HT1080 (cell line): ENCODE measurements around the gene CPLANE2. TPM values are rescaled to one million over a fixed set of nuclear protein-coding genes. Genes with fewer than 3 reads are reported as not detected.
"Not testable (repeated sequence)": the region's sequence is repeated elsewhere in the genome, so short reads cannot be mapped to it uniquely, and the experiment has no call there.

Source experiments
- DNase-seq: peaks from one replicate; pipeline ENCODE4 v3.0.0-alpha.2; 2015; ENCODE audit warnings: low read depth
- total RNA-seq: library from RNA; depleted of rRNA; stranded (reverse); fragments of >200 nt; shearing (Covaris generic); gene quantifications from 2 replicates; pipeline ENCODE4 v1.2.3, GENCODE V29; 2014

The CPLANE2 gene
- total RNA-seq, 1 experiment from 2014 or later: 9.2 TPM

GRCh38 chr1:16210581-16210980 lies 26.4 kb downstream of the CPLANE2 start:
- no peak for DNase-seq

GRCh38 chr1:16209847-16210407 lies 27.1 kb downstream of the CPLANE2 start:
- DNase-seq: no peak

GRCh38 chr1:16209132-16209846 lies 27.7 kb downstream of the CPLANE2 start:
- no peak for DNase-seq

GRCh38 chr1:16208270-16208987 lies 28.6 kb downstream of the CPLANE2 start:
- no peak for DNase-seq

GRCh38 chr1:16207318-16208269 lies 29.4 kb downstream of the CPLANE2 start:
- no peak for DNase-seq

GRCh38 chr1:16206547-16207317 lies 30.3 kb downstream of the CPLANE2 start:
- DNase-seq: no peak

- no peak for DNase-seq
These were observed 31.0 kb downstream of the CPLANE2 start for GRCh38 chr1:16205891-16206546.

- no peak for DNase-seq
These were observed 31.7 kb downstream of the CPLANE2 start for GRCh38 chr1:16205334-16205671.

GRCh38 chr1:16204634-16205333 lies 32.2 kb downstream of the CPLANE2 start:
- DNase-seq: no peak

- DNase-seq: no peak
These were observed 32.8 kb downstream of the CPLANE2 start for GRCh38 chr1:16204216-16204615.

- DNase-seq: no peak
These were observed 33.4 kb downstream of the CPLANE2 start for GRCh38 chr1:16203550-16203949.

- DNase-seq: no peak
These were observed 34.4 kb downstream of the CPLANE2 start for GRCh38 chr1:16202281-16203210.

- DNase-seq: no peak
These were observed 37.3 kb downstream of the CPLANE2 start for GRCh38 chr1:16199700-16200099.

- DNase-seq: no peak
These were observed 37.9 kb downstream of the CPLANE2 start for GRCh38 chr1:16199157-16199501.

GRCh38 chr1:16198444-16199156 lies 38.4 kb downstream of the CPLANE2 start:
- DNase-seq: no peak

- DNase-seq: no peak
These were observed 40.1 kb downstream of the CPLANE2 start for GRCh38 chr1:16196874-16197273.

GRCh38 chr1:16196139-16196538 lies 40.8 kb downstream of the CPLANE2 start:
- DNase-seq: not testable (repeated sequence)

GRCh38 chr1:16195518-16195905 lies 41.5 kb downstream of the CPLANE2 start:
- no peak for DNase-seq
